G401.6 (cell line): ENCODE measurements around the gene FNDC1.

ENCODE experiments used
- FAIRE-seq: peaks from 2 replicates; lab custom pipeline; 2012; peaks lifted over from hg19 to GRCh38; lab: Jason Lieb, UNC

FNDC1 gene

GRCh38 chr6:159161839-159162238 lies 7.4 kb upstream of the FNDC1 start:
- no peak for FAIRE-seq

GRCh38 chr6:159163901-159164370 lies 5.3 kb upstream of the FNDC1 start:
- no peak for FAIRE-seq

- no peak for FAIRE-seq
These were observed 536 bp upstream of the FNDC1 start for GRCh38 chr6:159168536-159169192.

- FAIRE-seq: no peak
These were observed 545 bp downstream of the FNDC1 start for GRCh38 chr6:159169557-159170332.

- no peak for FAIRE-seq
These were observed 1.1 kb downstream of the FNDC1 start for GRCh38 chr6:159170333-159170672.

- FAIRE-seq: no peak
These were observed 2.0 kb downstream of the FNDC1 start for GRCh38 chr6:159170999-159171712.

GRCh38 chr6:159172091-159172491 lies 2.9 kb downstream of the FNDC1 start:
- no peak for FAIRE-seq

GRCh38 chr6:159174263-159174969 lies 5.2 kb downstream of the FNDC1 start:
- peak; percentile 37 for FAIRE-seq

- FAIRE-seq: no peak
These were observed 7.7 kb downstream of the FNDC1 start for GRCh38 chr6:159176913-159177312.

- FAIRE-seq: no peak
These were observed 9.6 kb downstream of the FNDC1 start for GRCh38 chr6:159178847-159179246.

- FAIRE-seq: no peak
These were observed 10.8 kb downstream of the FNDC1 start for GRCh38 chr6:159180001-159180400.

- no peak for FAIRE-seq
These were observed 12.7 kb downstream of the FNDC1 start for GRCh38 chr6:159181914-159182313.

- FAIRE-seq: no peak
These were observed 15.4 kb downstream of the FNDC1 start for GRCh38 chr6:159184559-159184958.

GRCh38 chr6:159190460-159190859 lies 21.3 kb downstream of the FNDC1 start:
- FAIRE-seq: no peak

GRCh38 chr6:159193923-159194322 lies 24.7 kb downstream of the FNDC1 start:
- FAIRE-seq: no peak

- FAIRE-seq: no peak
These were observed 25.2 kb downstream of the FNDC1 start for GRCh38 chr6:159194421-159194820.

- FAIRE-seq: no peak
These were observed 27.3 kb downstream of the FNDC1 start for GRCh38 chr6:159196430-159196975.

GRCh38 chr6:159197251-159197650 lies 28.1 kb downstream of the FNDC1 start:
- FAIRE-seq: no peak

- no peak for FAIRE-seq
These were observed 32.1 kb downstream of the FNDC1 start for GRCh38 chr6:159201336-159201735.

GRCh38 chr6:159203304-159204005 lies 34.3 kb downstream of the FNDC1 start:
- FAIRE-seq: no peak

GRCh38 chr6:159204605-159205004 lies 35.4 kb downstream of the FNDC1 start:
- FAIRE-seq: no peak

- no peak for FAIRE-seq
These were observed 42.8 kb downstream of the FNDC1 start for GRCh38 chr6:159212028-159212427.
